ENCODE data around the gene FSD1. TPM values are rescaled to one million over a fixed set of nuclear protein-coding genes. Genes with fewer than 3 reads are reported as not detected.

Gene FSD1
- total RNA-seq, 1 donor from 2014 or later = 15.6 TPM

- TF ChIP-seq CTCF (IDR thresholded peaks at IDR 0.05) = peak; percentile 35
- H3K27ac Mint-ChIP-seq (ENCODE audit: unreplicated experiment) = no peak overlapping the region
- H3K4me1 Mint-ChIP-seq (ENCODE audit: unreplicated experiment) = peaks cover 12% of the 10 kb centered on the region
- H3K9me3 Mint-ChIP-seq (ENCODE audit: unreplicated experiment) = no peaks in the 10 kb centered on the region
- DNase-seq (ENCODE audit: extremely low spot score, unreplicated experiment) = no peak
- no peak overlapping the region for H3K4me3 Mint-ChIP-seq (ENCODE audit: unreplicated experiment)
- peaks cover 14% of the 10 kb centered on the region for H3K36me3 Mint-ChIP-seq (ENCODE audit: unreplicated experiment)
- no peaks in the 10 kb centered on the region for H3K27me3 Mint-ChIP-seq (ENCODE audit: unreplicated experiment)
Measured at GRCh38 chr19:4362831-4363545, 58.6 kb downstream of the FSD1 start.

- H3K4me3 Mint-ChIP-seq (ENCODE audit: unreplicated experiment) = no peak overlapping the region
- no peaks in the 10 kb centered on the region for H3K27me3 Mint-ChIP-seq (ENCODE audit: unreplicated experiment)
- no peak for TF ChIP-seq CTCF (IDR thresholded peaks at IDR 0.05)
- no peak for DNase-seq (ENCODE audit: extremely low spot score, unreplicated experiment)
- H3K9me3 Mint-ChIP-seq (ENCODE audit: unreplicated experiment) = no peaks in the 10 kb centered on the region
- H3K4me1 Mint-ChIP-seq (ENCODE audit: unreplicated experiment) = peaks cover 19% of the 10 kb centered on the region
- H3K36me3 Mint-ChIP-seq (ENCODE audit: unreplicated experiment) = peaks cover 14% of the 10 kb centered on the region
- no peak overlapping the region for H3K27ac Mint-ChIP-seq (ENCODE audit: unreplicated experiment)
Measured at GRCh38 chr19:4363571-4364304, 59.3 kb downstream of the FSD1 start.

- Mint-ChIP-seq H3K9me3 (ENCODE audit: unreplicated experiment) (no peaks in the 10 kb centered on the region), H3K27me3 (ENCODE audit: unreplicated experiment) (no peaks in the 10 kb centered on the region), H3K4me3 (ENCODE audit: unreplicated experiment) (no peak overlapping the region), H3K4me1 (ENCODE audit: unreplicated experiment) (peaks cover 31% of the 10 kb centered on the region), H3K36me3 (ENCODE audit: unreplicated experiment) (peaks cover 10% of the 10 kb centered on the region), H3K27ac (ENCODE audit: unreplicated experiment) (no peak overlapping the region)
- no peak for TF ChIP-seq CTCF (IDR thresholded peaks at IDR 0.05)
- no peak for DNase-seq (ENCODE audit: extremely low spot score, unreplicated experiment)
Measured at GRCh38 chr19:4365341-4365740, 60.9 kb downstream of the FSD1 start.

GRCh38 chr19:4365791-4366665 is 61.6 kb downstream of the FSD1 start:
- Mint-ChIP-seq H3K4me3 (ENCODE audit: unreplicated experiment) (no peak overlapping the region), H3K4me1 (ENCODE audit: unreplicated experiment) (peaks cover 32% of the 10 kb centered on the region), H3K9me3 (ENCODE audit: unreplicated experiment) (no peaks in the 10 kb centered on the region), H3K36me3 (ENCODE audit: unreplicated experiment) (peaks cover 5% of the 10 kb centered on the region), H3K27me3 (ENCODE audit: unreplicated experiment) (no peaks in the 10 kb centered on the region), H3K27ac (ENCODE audit: unreplicated experiment) (peak overlapping the region; percentile 52)
- DNase-seq (ENCODE audit: extremely low spot score, unreplicated experiment) = no peak
- no peak for TF ChIP-seq CTCF (IDR thresholded peaks at IDR 0.05)
